Measurements from ENCODE around the gene ABCC1. TPM values are rescaled to one million over a fixed set of nuclear protein-coding genes. Genes with fewer than 3 reads are reported as not detected.

ABCC1 gene
- total and polyA plus RNA-seq, 2 of the 8 experiments (the other 6 are each of a cell fraction or from before 2014, with no cell fraction given), result 42.6 to 66.8 TPM

DNA sequence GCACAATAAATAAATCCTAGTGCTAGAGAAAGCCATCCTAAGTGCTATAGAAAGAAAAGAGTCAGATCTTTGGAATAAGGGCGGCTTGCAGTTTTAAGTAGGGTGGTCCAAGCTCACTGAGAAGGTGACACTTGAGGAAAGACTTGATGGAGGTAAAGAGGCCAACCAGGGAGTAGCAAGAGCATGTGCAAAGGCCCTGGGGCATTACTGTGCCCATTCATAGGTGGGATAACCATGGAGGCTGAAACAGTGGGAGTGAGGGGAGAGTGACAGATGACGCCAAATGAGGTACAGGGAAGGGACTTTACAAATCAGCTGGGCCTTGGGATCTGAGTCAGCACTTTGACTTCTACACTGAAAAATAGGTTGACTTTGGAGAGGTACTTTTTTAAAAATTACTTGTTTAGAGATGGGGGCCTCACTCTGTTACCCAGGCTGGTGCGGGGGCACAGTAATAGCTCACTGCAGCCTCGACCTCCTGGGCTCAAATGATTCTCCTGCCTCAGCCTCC is 115.5 kb downstream of the ABCC1 start:
- H3K9me3 ChIP-seq (ENCODE audit: insufficient read depth in 2 of 2, low read depth in 1 of 2, low read length in 1 of 2), result no peaks in the 10 kb centered on the region
- H2AFZ ChIP-seq (ENCODE audit: low read length), result no peak overlapping the region
- H3K4me2 ChIP-seq (ENCODE audit: insufficient read depth in 1 of 2, low read depth in 2 of 2, low read length in 2 of 2), result no peak overlapping the region
- peaks cover 0 to 10% of the 10 kb centered on the region in 2 experiments for H4K20me1 ChIP-seq (replicated peaks in 1 of 2; ENCODE audit: control insufficient read depth in 1 of 2, insufficient read depth in 2 of 2, low read length in 2 of 2)
- no peak overlapping the region for H2BK20ac ChIP-seq (ENCODE audit: low read length)
- H3K4me3 ChIP-seq (ENCODE audit: extremely low read depth in 1 of 4, insufficient read depth in 2 of 4, low read depth in 3 of 4, low read length in 4 of 4), result no peak overlapping the region
- no peak overlapping the region for H4K8ac ChIP-seq (ENCODE audit: extremely low read depth, insufficient read depth, low read length)
- no peak overlapping the region for H4K5ac ChIP-seq (ENCODE audit: insufficient read length, low read depth, low read length)
- no peak overlapping the region for H3K56ac ChIP-seq (replicated peaks; ENCODE audit: insufficient read length, low read depth, low read length)
- no peak overlapping the region for H3K18ac ChIP-seq (ENCODE audit: extremely low read depth, low read length)
- H3K36me3 ChIP-seq (ENCODE audit: control insufficient read depth in 2 of 4, insufficient read depth in 4 of 4, low read length in 3 of 4), result peaks cover 10 to 15% (median 13%) of the 10 kb centered on the region in 4 experiments; a peak in 5 of 8 replicates
- H2BK15ac ChIP-seq (ENCODE audit: low read length), result no peak overlapping the region
- no peak overlapping the region for H3K23ac ChIP-seq (ENCODE audit: insufficient read length)
- no peak overlapping the region for H3K27ac ChIP-seq (ENCODE audit: low read depth, low read length)
- H3K79me1 ChIP-seq (ENCODE audit: low read depth, low read length), result no peaks in the 10 kb centered on the region; the same call in 1 of the 2 replicates
- H3K4me1 ChIP-seq (replicated peaks in 1 of 4; ENCODE audit: control insufficient read depth in 3 of 4, insufficient read depth in 4 of 4, low read length in 3 of 4), result no peaks in the 10 kb centered on the region
- peaks cover 0 to 4% of the 10 kb centered on the region in 2 experiments; a peak in 2 of 4 replicates for H3K79me2 ChIP-seq (ENCODE audit: control insufficient read depth in 1 of 2, insufficient read depth in 2 of 2, low read length in 2 of 2)
- no peak overlapping the region for H2BK5ac ChIP-seq (ENCODE audit: low read depth, low read length)
- H3K23me2 ChIP-seq (ENCODE audit: low read depth, low read length), result no peaks in the 10 kb centered on the region
- DNase-seq (ENCODE audit: low read depth in 1 of 2, low spot score in 2 of 2), result no peak
- H3K14ac ChIP-seq (ENCODE audit: insufficient read length), result no peak overlapping the region
- no peak overlapping the region for H2AK5ac ChIP-seq (ENCODE audit: low read depth, low read length)
- no peak overlapping the region for H4K91ac ChIP-seq (replicated peaks; ENCODE audit: insufficient read length, low read length)
- no peak overlapping the region for H3K9ac ChIP-seq (replicated peaks in 1 of 4; ENCODE audit: extremely low read depth in 1 of 4, low read depth in 3 of 4, low read length in 3 of 4)
- FAIRE-seq, result no peak
- H2BK12ac ChIP-seq (ENCODE audit: low read depth, low read length), result no peak overlapping the region
- ChIA-PET CTCF (ENCODE audit: partially characterized antibody) (interaction anchor here (1.0 kb wide), 1 partner anchor 21 kb away, joined by 3 read pairs; no protein-coding TSS in a partner anchor), POLR2A (ENCODE audit: partially characterized antibody) (interaction anchor here (0.7 kb wide), 1 partner anchor 11 kb away, joined by 3 read pairs; no protein-coding TSS in a partner anchor)
- no peak overlapping the region for H2BK120ac ChIP-seq (replicated peaks; ENCODE audit: low read depth, low read length)
- no peak overlapping the region for H3K4ac ChIP-seq (replicated peaks; ENCODE audit: insufficient read length, low read depth, low read length)
- TF ChIP-seq CTBP2 (IDR thresholded peaks at IDR 0.05; ENCODE audit: borderline replicate concordance, insufficient read depth, insufficient read length, low read length), result no peak
- no peak for TF ChIP-seq BRCA1 (IDR thresholded peaks at IDR 0.05; ENCODE audit: low read depth, low read length)
- TF ChIP-seq POU5F1 (IDR thresholded peaks at IDR 0.05; ENCODE audit: low read depth, low read length), result no peak
- peak; percentile 20; the same call in 1 of the 2 replicates for TF ChIP-seq KDM1A (IDR thresholded peaks at IDR 0.05; ENCODE audit: borderline replicate concordance, low read length)
- no peak for TF ChIP-seq SIN3A (conservative IDR thresholded peaks at IDR 0.05 in 1 of 2, IDR thresholded peaks at IDR 0.05 in 1 of 2; ENCODE audit: low read depth in 1 of 2, low read length in 2 of 2)
- TF ChIP-seq BACH1 (IDR thresholded peaks at IDR 0.05; ENCODE audit: low read length), result no peak
- no peak for TF ChIP-seq CREB1 (IDR thresholded peaks at IDR 0.05)
- WGBS, 2 experiments (ENCODE audit: extremely low coverage in 1 of 2, insufficient coverage in 1 of 2, insufficient read length in 1 of 2, insufficient replicate concordance in 2 of 2, low coverage in 1 of 2, low lambda C conversion rate in 2 of 2, missing lambda C conversion rate in 1 of 2), result 90% methylated on average over 4 of the region's 4 CpGs; no CpG with 5 or more reads in 1 of the 2 experiments
- no peaks in the 10 kb centered on the region for H3K27me3 ChIP-seq (replicated peaks in 1 of 4; ENCODE audit: control insufficient read depth in 3 of 4, extremely low read depth in 1 of 4, insufficient read depth in 3 of 4, low read length in 3 of 4)
